ENCODE measurements around the gene AIG1.

The AIG1 gene

GRCh38 chr6:143185288-143185687 is 124.6 kb downstream of the AIG1 start:
- Histone ChIP-seq H3K4me1 (ENCODE audit: control insufficient read depth in 1 of 2, insufficient read depth in 2 of 2, low read length in 2 of 2) (peaks cover 11 to 27% of the 10 kb centered on the region in 2 donors), H3K27ac (ENCODE audit: low read length) (no peak overlapping the region), H3K27me3 (ENCODE audit: low read depth, low read length) (no peaks in the 10 kb centered on the region), H3K9me3 (ENCODE audit: control insufficient read depth in 1 of 2, low read length in 2 of 2) (no peaks in the 10 kb centered on the region), H3K36me3 (ENCODE audit: control insufficient read depth in 1 of 2, insufficient read depth in 2 of 2, low read length in 2 of 2) (no peaks in the 10 kb centered on the region), H3K4me3 (ENCODE audit: low read depth in 1 of 2, low read length in 2 of 2) (no peak overlapping the region)

DNA sequence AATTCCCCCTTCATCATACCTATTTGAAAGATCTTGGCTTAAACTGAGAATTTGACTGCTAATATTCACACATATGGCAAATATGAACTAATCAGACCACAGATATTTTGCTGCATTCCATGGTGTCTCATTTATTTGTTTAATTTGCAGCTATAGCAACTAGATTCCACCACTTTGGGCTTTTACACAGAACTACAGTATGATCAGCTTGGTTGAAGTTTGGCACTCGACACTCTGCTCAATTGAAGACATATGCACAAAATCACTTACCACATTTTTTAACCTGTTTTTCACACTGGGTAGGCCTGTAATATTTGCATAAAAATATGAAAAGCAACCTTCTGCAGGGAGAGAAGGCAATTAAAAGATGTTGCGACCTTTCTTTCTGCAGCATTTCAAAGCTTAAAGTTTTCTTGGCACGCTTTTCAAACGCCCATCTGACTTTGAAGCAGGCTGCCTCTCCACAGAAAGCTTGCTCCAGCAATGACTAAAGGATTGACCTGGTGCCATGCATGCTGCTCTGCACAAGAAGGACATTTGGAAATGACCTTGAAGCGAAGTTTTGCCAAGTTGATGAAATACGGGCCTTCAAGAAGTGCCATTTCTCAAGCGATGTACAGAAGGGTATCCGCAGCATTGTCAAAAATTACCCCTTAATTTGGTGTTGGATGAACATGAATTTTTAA is 126.7 kb downstream of the AIG1 start:
- Histone ChIP-seq H3K27me3 (ENCODE audit: low read depth, low read length) (no peaks in the 10 kb centered on the region), H3K9me3 (ENCODE audit: control insufficient read depth in 1 of 2, low read length in 2 of 2) (no peaks in the 10 kb centered on the region), H3K4me1 (ENCODE audit: control insufficient read depth in 1 of 2, insufficient read depth in 2 of 2, low read length in 2 of 2) (peaks cover 11 to 27% of the 10 kb centered on the region in 2 donors), H3K4me3 (ENCODE audit: low read depth in 1 of 2, low read length in 2 of 2) (no peak overlapping the region), H3K36me3 (ENCODE audit: control insufficient read depth in 1 of 2, insufficient read depth in 2 of 2, low read length in 2 of 2) (no peaks in the 10 kb centered on the region), H3K27ac (ENCODE audit: low read length) (no peak overlapping the region)

- Histone ChIP-seq H3K27me3 (ENCODE audit: low read depth, low read length) (no peaks in the 10 kb centered on the region), H3K36me3 (ENCODE audit: control insufficient read depth in 1 of 2, insufficient read depth in 2 of 2, low read length in 2 of 2) (no peaks in the 10 kb centered on the region), H3K27ac (ENCODE audit: low read length) (no peak overlapping the region), H3K4me3 (ENCODE audit: low read depth in 1 of 2, low read length in 2 of 2) (no peak overlapping the region), H3K9me3 (ENCODE audit: control insufficient read depth in 1 of 2, low read length in 2 of 2) (no peaks in the 10 kb centered on the region), H3K4me1 (ENCODE audit: control insufficient read depth in 1 of 2, insufficient read depth in 2 of 2, low read length in 2 of 2) (peaks cover 11 to 27% of the 10 kb centered on the region in 2 donors)
Measured at GRCh38 chr6:143188292-143188691, 127.6 kb downstream of the AIG1 start.

- no peak overlapping the region for H3K4me3 ChIP-seq (ENCODE audit: low read depth in 1 of 2, low read length in 2 of 2)
- no peaks in the 10 kb centered on the region for H3K9me3 ChIP-seq (ENCODE audit: control insufficient read depth in 1 of 2, low read length in 2 of 2)
- H3K36me3 ChIP-seq (ENCODE audit: control insufficient read depth in 1 of 2, insufficient read depth in 2 of 2, low read length in 2 of 2), result no peaks in the 10 kb centered on the region
- peaks cover 11 to 29% of the 10 kb centered on the region in 2 donors for H3K4me1 ChIP-seq (ENCODE audit: control insufficient read depth in 1 of 2, insufficient read depth in 2 of 2, low read length in 2 of 2)
- H3K27me3 ChIP-seq (ENCODE audit: low read depth, low read length), result no peaks in the 10 kb centered on the region
- H3K27ac ChIP-seq (ENCODE audit: low read length), result no peak overlapping the region
Measured at GRCh38 chr6:143191361-143191760, 130.7 kb downstream of the AIG1 start.

DNA sequence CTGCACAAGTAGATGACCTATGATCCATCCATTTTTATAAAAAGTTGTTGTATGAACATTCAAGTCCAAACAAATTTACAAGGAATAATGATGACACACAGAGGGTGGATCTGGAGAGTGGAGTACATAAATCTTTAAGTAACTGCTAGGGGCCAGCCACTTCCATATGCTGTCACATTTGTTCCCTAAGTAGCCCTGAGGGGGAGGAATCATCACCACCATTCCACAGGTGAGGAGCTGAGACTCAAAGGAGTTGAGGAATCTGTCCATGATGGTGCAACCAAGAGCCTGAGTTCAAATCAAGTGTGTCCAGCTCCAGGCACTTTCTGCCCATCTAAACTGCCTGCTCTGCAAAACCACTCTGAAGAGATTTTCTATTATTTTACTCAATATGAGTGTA is 132.1 kb downstream of the AIG1 start:
- H3K4me1 ChIP-seq (ENCODE audit: control insufficient read depth in 1 of 2, insufficient read depth in 2 of 2, low read length in 2 of 2), result peaks cover 5 to 27% of the 10 kb centered on the region in 2 donors
- H3K36me3 ChIP-seq (ENCODE audit: control insufficient read depth in 1 of 2, insufficient read depth in 2 of 2, low read length in 2 of 2), result no peaks in the 10 kb centered on the region
- no peaks in the 10 kb centered on the region for H3K9me3 ChIP-seq (ENCODE audit: control insufficient read depth in 1 of 2, low read length in 2 of 2)
- H3K27me3 ChIP-seq (ENCODE audit: low read depth, low read length), result no peaks in the 10 kb centered on the region
- H3K27ac ChIP-seq (ENCODE audit: low read length), result no peak overlapping the region
- no peak overlapping the region for H3K4me3 ChIP-seq (ENCODE audit: low read depth in 1 of 2, low read length in 2 of 2)

- Histone ChIP-seq H3K27ac (ENCODE audit: low read length) (no peak overlapping the region), H3K36me3 (ENCODE audit: control insufficient read depth in 1 of 2, insufficient read depth in 2 of 2, low read length in 2 of 2) (no peaks in the 10 kb centered on the region), H3K4me1 (ENCODE audit: control insufficient read depth in 1 of 2, insufficient read depth in 2 of 2, low read length in 2 of 2) (peaks cover 0 to 24% of the 10 kb centered on the region in 2 donors), H3K4me3 (ENCODE audit: low read depth in 1 of 2, low read length in 2 of 2) (no peak overlapping the region), H3K27me3 (ENCODE audit: low read depth, low read length) (no peaks in the 10 kb centered on the region), H3K9me3 (ENCODE audit: control insufficient read depth in 1 of 2, low read length in 2 of 2) (no peaks in the 10 kb centered on the region)
Measured at GRCh38 chr6:143193571-143194094, 132.9 kb downstream of the AIG1 start.

DNA sequence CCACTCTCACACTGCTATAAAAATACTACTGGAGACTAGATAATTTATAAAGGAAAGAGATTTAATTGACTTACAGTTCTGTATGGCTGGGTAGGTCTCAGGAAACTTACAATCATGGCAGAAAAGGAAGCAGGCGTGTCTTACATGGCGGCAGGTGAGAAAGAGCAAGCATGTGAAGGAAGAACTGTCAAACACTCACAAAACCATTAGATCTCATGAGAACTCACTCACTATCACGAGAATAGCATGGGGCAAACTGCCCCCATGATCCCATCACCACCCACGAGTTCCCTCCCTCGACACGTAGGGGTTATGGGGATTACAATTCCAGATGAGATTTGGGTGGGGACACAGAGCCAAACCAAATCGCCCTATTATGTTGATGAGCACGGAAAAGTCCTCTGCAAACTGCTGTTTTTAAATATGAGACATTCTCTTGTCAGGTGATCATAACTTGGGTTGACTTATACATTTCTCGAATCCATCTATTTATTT is 133.5 kb downstream of the AIG1 start:
- Histone ChIP-seq H3K4me3 (ENCODE audit: low read depth in 1 of 2, low read length in 2 of 2) (no peak overlapping the region), H3K9me3 (ENCODE audit: control insufficient read depth in 1 of 2, low read length in 2 of 2) (no peaks in the 10 kb centered on the region), H3K27ac (ENCODE audit: low read length) (no peak overlapping the region), H3K27me3 (ENCODE audit: low read depth, low read length) (no peaks in the 10 kb centered on the region), H3K36me3 (ENCODE audit: control insufficient read depth in 1 of 2, insufficient read depth in 2 of 2, low read length in 2 of 2) (no peaks in the 10 kb centered on the region), H3K4me1 (ENCODE audit: control insufficient read depth in 1 of 2, insufficient read depth in 2 of 2, low read length in 2 of 2) (peaks cover 0 to 22% of the 10 kb centered on the region in 2 donors)

- H3K4me3 ChIP-seq (ENCODE audit: low read depth in 1 of 2, low read length in 2 of 2), result no peak overlapping the region
- no peak overlapping the region for H3K27ac ChIP-seq (ENCODE audit: low read length)
Measured at GRCh38 chr6:143195349-143195845, 134.7 kb downstream of the AIG1 start.

DNA sequence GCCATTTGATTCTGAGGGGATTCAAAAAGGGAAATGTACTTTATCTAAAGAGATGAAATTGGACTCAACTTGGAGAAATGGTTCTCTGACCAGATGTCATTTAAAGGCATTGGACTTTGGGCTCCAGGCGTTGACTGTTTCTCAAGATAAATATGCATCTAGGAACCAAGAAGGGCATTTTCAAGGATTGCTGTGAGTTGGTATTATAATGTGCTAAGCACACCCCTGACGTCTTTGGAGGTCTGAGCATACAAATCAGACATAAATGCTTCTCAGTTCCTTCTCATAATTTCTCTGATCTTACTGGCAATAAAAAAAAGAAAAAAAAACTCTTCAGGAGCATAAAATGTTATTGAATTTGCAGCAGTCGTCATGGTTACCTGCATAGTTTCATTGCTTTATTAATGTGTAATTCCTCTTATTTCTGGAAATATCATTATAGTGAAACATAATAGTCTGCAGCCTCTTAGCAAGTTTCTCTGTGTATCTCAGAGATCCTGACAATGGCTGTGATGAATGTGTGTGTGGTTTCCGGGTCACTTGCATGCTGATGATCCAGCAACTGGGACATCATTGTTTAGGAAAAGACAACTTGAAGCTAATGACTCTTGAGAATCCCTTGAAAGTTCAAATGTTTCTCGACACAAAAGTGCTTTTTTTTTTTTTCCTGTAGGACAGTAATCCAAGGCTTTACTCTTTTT is 136.0 kb downstream of the AIG1 start:
- H3K4me3 ChIP-seq (ENCODE audit: low read depth in 1 of 2, low read length in 2 of 2), result no peak overlapping the region
- no peaks in the 10 kb centered on the region for H3K27me3 ChIP-seq (ENCODE audit: low read depth, low read length)
- no peak overlapping the region for H3K27ac ChIP-seq (ENCODE audit: low read length)
- H3K36me3 ChIP-seq (ENCODE audit: control insufficient read depth in 1 of 2, insufficient read depth in 2 of 2, low read length in 2 of 2), result no peaks in the 10 kb centered on the region
- no peaks in the 10 kb centered on the region for H3K9me3 ChIP-seq (ENCODE audit: control insufficient read depth in 1 of 2, low read length in 2 of 2)
- peaks cover 0 to 22% of the 10 kb centered on the region in 2 donors for H3K4me1 ChIP-seq (ENCODE audit: control insufficient read depth in 1 of 2, insufficient read depth in 2 of 2, low read length in 2 of 2)

More at GRCh38 chr6:143195349-143195845, 134.7 kb downstream of the AIG1 start:
- H3K9me3 ChIP-seq (ENCODE audit: control insufficient read depth in 1 of 2, low read length in 2 of 2), result no peaks in the 10 kb centered on the region
- peaks cover 0 to 22% of the 10 kb centered on the region in 2 donors for H3K4me1 ChIP-seq (ENCODE audit: control insufficient read depth in 1 of 2, insufficient read depth in 2 of 2, low read length in 2 of 2)
- no peaks in the 10 kb centered on the region for H3K36me3 ChIP-seq (ENCODE audit: control insufficient read depth in 1 of 2, insufficient read depth in 2 of 2, low read length in 2 of 2)
- H3K27me3 ChIP-seq (ENCODE audit: low read depth, low read length), result no peaks in the 10 kb centered on the region

DNA sequence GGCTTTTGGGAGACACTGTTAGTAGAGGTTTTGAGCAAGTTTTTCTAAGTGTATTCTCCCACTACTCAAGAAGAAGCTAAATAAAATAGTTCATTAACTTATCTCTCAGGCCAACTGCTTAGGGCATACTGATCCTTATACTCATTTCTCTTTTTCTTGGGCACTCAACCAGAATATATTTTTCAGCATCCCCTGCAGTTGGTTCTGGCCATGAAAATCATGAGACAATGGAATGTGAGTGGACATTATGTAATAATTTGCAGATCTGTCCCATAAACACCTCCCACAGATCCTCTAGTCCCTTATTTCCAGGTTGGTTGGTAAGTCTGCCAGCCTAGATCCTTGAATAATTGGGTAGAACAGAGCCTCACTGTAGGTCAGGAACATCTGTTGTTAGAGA is 136.7 kb downstream of the AIG1 start:
- Histone ChIP-seq H3K36me3 (ENCODE audit: control insufficient read depth in 1 of 2, insufficient read depth in 2 of 2, low read length in 2 of 2) (no peaks in the 10 kb centered on the region), H3K4me1 (ENCODE audit: control insufficient read depth in 1 of 2, insufficient read depth in 2 of 2, low read length in 2 of 2) (peaks cover 0 to 22% of the 10 kb centered on the region in 2 donors), H3K9me3 (ENCODE audit: control insufficient read depth in 1 of 2, low read length in 2 of 2) (no peaks in the 10 kb centered on the region), H3K27me3 (ENCODE audit: low read depth, low read length) (no peaks in the 10 kb centered on the region), H3K4me3 (ENCODE audit: low read depth in 1 of 2, low read length in 2 of 2) (no peak overlapping the region), H3K27ac (ENCODE audit: low read length) (no peak overlapping the region)

DNA sequence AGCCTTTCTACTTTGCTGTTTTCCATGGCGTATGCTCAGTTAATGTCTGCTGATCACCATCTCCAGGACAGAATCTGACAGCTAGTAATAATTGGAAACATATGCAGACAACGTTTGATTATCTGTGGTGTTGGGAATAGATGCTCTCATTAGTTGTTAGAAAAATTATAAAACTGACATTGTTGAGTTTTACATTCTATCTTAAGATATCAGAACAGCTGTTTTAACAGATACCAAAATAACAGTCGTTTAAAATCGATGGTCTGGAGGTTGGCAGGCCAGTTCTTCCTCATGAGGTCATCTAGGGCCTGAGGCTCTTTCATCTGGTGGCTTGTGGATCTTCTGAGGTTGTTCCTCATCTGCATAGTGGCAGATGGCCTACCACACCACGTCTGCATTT is 137.6 kb downstream of the AIG1 start:
- H3K27ac ChIP-seq (ENCODE audit: low read length), result no peak overlapping the region
- H3K9me3 ChIP-seq (ENCODE audit: control insufficient read depth in 1 of 2, low read length in 2 of 2), result no peaks in the 10 kb centered on the region
- no peak overlapping the region for H3K4me3 ChIP-seq (ENCODE audit: low read depth in 1 of 2, low read length in 2 of 2)
- no peaks in the 10 kb centered on the region for H3K36me3 ChIP-seq (ENCODE audit: control insufficient read depth in 1 of 2, insufficient read depth in 2 of 2, low read length in 2 of 2)
- H3K4me1 ChIP-seq (ENCODE audit: control insufficient read depth in 1 of 2, insufficient read depth in 2 of 2, low read length in 2 of 2), result peaks cover 0 to 22% of the 10 kb centered on the region in 2 donors
- H3K27me3 ChIP-seq (ENCODE audit: low read depth, low read length), result no peaks in the 10 kb centered on the region
